HuH-7.5 (cell line): Measurements from ENCODE around the gene MAD2L2.

Experiments
- DNase-seq: peaks from one replicate; pipeline ENCODE4 v3.0.0; 2011; ENCODE audit warnings: low spot score

The MAD2L2 gene

GRCh38 chr1:11653101-11653860 is 27.7 kb downstream of the MAD2L2 start:
- peak; percentile 71 for DNase-seq

- DNase-seq: no peak
Measured at GRCh38 chr1:11652203-11652780, 28.7 kb downstream of the MAD2L2 start.

- DNase-seq: no peak
Measured at GRCh38 chr1:11651017-11651416, 29.9 kb downstream of the MAD2L2 start.

- DNase-seq: peak; percentile 83
Measured at GRCh38 chr1:11650331-11650991, 30.5 kb downstream of the MAD2L2 start.

GRCh38 chr1:11649624-11650330 is 31.2 kb downstream of the MAD2L2 start:
- DNase-seq: peak; percentile 61

GRCh38 chr1:11649237-11649623 is 31.7 kb downstream of the MAD2L2 start:
- DNase-seq: no peak

- DNase-seq: no peak
Measured at GRCh38 chr1:11648732-11649158, 32.2 kb downstream of the MAD2L2 start.

GRCh38 chr1:11648039-11648438 is 32.9 kb downstream of the MAD2L2 start:
- DNase-seq: no peak

- DNase-seq: no peak
Measured at GRCh38 chr1:11647333-11647732, 33.6 kb downstream of the MAD2L2 start.

- DNase-seq: no peak
Measured at GRCh38 chr1:11646317-11646716, 34.6 kb downstream of the MAD2L2 start.

GRCh38 chr1:11645670-11646265 is 35.2 kb downstream of the MAD2L2 start:
- DNase-seq: peak; percentile 64

- no peak for DNase-seq
Measured at GRCh38 chr1:11645270-11645669, 35.7 kb downstream of the MAD2L2 start.

GRCh38 chr1:11643782-11644181 is 37.2 kb downstream of the MAD2L2 start:
- DNase-seq: no peak

GRCh38 chr1:11642418-11643017 is 38.4 kb downstream of the MAD2L2 start:
- DNase-seq: peak; percentile 70

- no peak for DNase-seq
Measured at GRCh38 chr1:11641776-11642305, 39.1 kb downstream of the MAD2L2 start.

- DNase-seq: no peak
Measured at GRCh38 chr1:11640944-11641343, 40.0 kb downstream of the MAD2L2 start.

GRCh38 chr1:11640101-11640500 is 40.8 kb downstream of the MAD2L2 start:
- DNase-seq: no peak

GRCh38 chr1:11639372-11639771 is 41.6 kb downstream of the MAD2L2 start:
- no peak for DNase-seq

GRCh38 chr1:11638121-11638520 is 42.8 kb downstream of the MAD2L2 start:
- no peak for DNase-seq

- no peak for DNase-seq
Measured at GRCh38 chr1:11634365-11635192, 46.4 kb downstream of the MAD2L2 start.
